ENCODE measurements around the gene C13orf46.

DNA sequence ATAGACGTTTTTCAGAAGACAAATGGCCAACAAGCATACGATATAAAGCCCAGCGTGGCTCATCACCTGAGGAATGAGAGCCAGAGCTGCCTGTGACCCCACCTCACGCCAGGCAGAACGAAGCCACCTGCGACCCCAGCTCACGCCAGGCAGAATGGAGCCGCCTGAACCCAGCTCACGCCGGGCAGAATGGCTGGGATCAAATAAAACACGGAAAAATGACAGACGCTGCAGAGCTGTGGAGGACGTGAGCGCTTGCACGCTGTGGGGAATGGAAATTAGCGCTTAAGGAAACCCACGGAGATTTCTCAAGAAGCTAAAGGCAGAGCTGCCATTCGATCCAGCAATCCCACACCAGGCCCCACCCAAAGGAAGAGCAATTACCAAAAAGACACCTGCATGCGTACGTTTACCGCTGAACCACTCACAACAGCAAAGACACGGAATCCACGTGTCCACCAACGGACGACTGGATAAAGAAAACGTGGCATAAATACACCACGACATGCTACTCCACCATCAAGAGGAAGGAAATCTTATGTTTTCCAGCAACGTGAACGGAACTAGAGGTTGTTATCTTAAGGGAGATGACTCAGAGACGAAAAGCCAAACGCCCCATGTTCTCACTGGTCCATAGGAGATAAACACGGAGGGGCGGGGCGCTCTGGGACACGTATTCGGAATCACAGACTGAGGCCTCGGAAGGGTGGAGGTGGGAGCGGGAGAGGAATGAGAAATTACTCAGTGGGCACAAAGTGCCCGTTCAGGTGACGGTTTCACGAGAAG lies 30.7 kb upstream of the C13orf46 start:
- TF ChIP-seq POLR2A (IDR thresholded peaks at IDR 0.05) (no peak), EP300 (IDR thresholded peaks at IDR 0.05) (no peak)
- TF ChIP-seq, protein P1, sequence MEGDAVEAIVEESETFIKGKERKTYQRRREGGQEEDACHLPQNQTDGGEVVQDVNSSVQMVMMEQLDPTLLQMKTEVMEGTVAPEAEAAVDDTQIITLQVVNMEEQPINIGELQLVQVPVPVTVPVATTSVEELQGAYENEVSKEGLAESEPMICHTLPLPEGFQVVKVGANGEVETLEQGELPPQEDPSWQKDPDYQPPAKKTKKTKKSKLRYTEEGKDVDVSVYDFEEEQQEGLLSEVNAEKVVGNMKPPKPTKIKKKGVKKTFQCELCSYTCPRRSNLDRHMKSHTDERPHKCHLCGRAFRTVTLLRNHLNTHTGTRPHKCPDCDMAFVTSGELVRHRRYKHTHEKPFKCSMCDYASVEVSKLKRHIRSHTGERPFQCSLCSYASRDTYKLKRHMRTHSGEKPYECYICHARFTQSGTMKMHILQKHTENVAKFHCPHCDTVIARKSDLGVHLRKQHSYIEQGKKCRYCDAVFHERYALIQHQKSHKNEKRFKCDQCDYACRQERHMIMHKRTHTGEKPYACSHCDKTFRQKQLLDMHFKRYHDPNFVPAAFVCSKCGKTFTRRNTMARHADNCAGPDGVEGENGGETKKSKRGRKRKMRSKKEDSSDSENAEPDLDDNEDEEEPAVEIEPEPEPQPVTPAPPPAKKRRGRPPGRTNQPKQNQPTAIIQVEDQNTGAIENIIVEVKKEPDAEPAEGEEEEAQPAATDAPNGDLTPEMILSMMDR (IDR thresholded peaks at IDR 0.05): no peak
